Activated CD8-positive, alpha-beta T cell treated with anti-CD3 and anti-CD28 coated beads for 36 hours (primary cell): ENCODE results near the gene RAI2. TPM values are rescaled to one million over a fixed set of nuclear protein-coding genes. Genes with fewer than 3 reads are reported as not detected.
A peak's percentile ranks its signal among the peaks of the same experiment; 100 is the strongest.

ENCODE experiments used
- ATAC-seq: fragments of 200-7000 bp; cut with Tn5 transposase; one replicate; pipeline ENCODE4 v1.10.0; 2021; ENCODE audit warnings: mild to moderate bottlenecking, moderate library complexity
- CTCF ChIA-PET: fragments of 350-600 bp; sonication (Branson Sonifier 250); formaldehyde crosslinking; loops from one replicate; lab custom pipeline; 2021; ENCODE audit warnings: antibody characterized with exemption; lab: Charles Lee
- POLR2A ChIA-PET: fragments of 350-600 bp; sonication (Branson Sonifier 250); formaldehyde crosslinking; loops from one replicate; lab custom pipeline; 2021; ENCODE audit warnings: antibody characterized with exemption; lab: Charles Lee
- DNase-seq: peaks from one replicate; pipeline ENCODE4 v3.0.0-alpha.2; 2020
- H3K27ac Mint-ChIP-seq: one replicate; pipeline ENCODE4 v1.8.0; 2021; ENCODE audit warnings: mild to moderate bottlenecking, mixed read lengths
- H3K27me3 Mint-ChIP-seq: one replicate; pipeline ENCODE4 v1.8.0; 2021; ENCODE audit warnings: mixed read lengths
- H3K36me3 Mint-ChIP-seq: one replicate; pipeline ENCODE4 v1.8.0; 2021; ENCODE audit warnings: low read depth, mixed read lengths
- H3K4me1 Mint-ChIP-seq: one replicate; pipeline ENCODE4 v1.8.0; 2021; ENCODE audit warnings: low read depth, mixed read lengths
- H3K4me3 Mint-ChIP-seq: one replicate; pipeline ENCODE4 v1.8.0; 2021; ENCODE audit warnings: mild to moderate bottlenecking, moderate library complexity, mixed read lengths
- H3K9me3 Mint-ChIP-seq: one replicate; pipeline ENCODE4 v1.8.0; 2021; ENCODE audit warnings: mixed read lengths
- intact Hi-C: fragments of 100-400 bp; cut with micrococcal nuclease; formaldehyde crosslinking; loops from one replicate; pipeline ENCODE4 v1.10.0; 2022
- total RNA-seq, 2 experiments: library from RNA; stranded (reverse); gene quantifications; one replicate each; pipeline ENCODE4 v1.2.3, GENCODE V29; 2021
- TF ChIP-seq, protein P1 (sequence below): fragments of 200-600 bp; IDR thresholded peaks from one replicate; pipeline ENCODE4 v1.8.0; 2022; ENCODE audit warnings: antibody characterized with exemption, mild to moderate bottlenecking

RAI2 gene
- total RNA-seq, 2 experiments from 2014 or later: 0.20 to 0.41 TPM

DNA sequence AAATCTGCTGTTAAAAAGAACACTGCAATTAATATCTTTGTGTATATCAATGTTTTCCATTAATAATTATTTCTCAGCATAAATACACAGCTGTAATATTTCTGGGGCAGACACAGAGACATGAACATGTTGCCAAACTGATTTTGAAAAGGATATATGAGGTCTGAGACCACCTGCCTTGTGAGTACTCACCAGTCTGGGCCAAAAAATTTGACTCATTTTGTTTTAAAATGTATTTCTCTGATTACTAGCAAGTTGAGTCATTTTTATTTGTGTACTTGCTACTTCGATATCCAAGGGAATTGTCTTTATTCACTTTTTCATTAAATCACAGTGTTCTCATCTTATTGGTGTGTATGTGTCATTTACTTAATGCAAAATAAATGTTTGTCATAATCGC, 8.5 kb upstream of the RAI2 start:
- intact Hi-C loops: no loop called here
- Mint-ChIP-seq H3K27me3 (peaks cover 1% of the 10 kb centered on the region), H3K4me1 (no peaks in the 10 kb centered on the region), H3K9me3 (no peaks in the 10 kb centered on the region), H3K27ac (no peak overlapping the region), H3K36me3 (no peaks in the 10 kb centered on the region), H3K4me3 (no peak overlapping the region)
- no peak for ATAC-seq
- DNase-seq: no peak
- TF ChIP-seq, protein P1, sequence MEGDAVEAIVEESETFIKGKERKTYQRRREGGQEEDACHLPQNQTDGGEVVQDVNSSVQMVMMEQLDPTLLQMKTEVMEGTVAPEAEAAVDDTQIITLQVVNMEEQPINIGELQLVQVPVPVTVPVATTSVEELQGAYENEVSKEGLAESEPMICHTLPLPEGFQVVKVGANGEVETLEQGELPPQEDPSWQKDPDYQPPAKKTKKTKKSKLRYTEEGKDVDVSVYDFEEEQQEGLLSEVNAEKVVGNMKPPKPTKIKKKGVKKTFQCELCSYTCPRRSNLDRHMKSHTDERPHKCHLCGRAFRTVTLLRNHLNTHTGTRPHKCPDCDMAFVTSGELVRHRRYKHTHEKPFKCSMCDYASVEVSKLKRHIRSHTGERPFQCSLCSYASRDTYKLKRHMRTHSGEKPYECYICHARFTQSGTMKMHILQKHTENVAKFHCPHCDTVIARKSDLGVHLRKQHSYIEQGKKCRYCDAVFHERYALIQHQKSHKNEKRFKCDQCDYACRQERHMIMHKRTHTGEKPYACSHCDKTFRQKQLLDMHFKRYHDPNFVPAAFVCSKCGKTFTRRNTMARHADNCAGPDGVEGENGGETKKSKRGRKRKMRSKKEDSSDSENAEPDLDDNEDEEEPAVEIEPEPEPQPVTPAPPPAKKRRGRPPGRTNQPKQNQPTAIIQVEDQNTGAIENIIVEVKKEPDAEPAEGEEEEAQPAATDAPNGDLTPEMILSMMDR: no peak
- ChIA-PET CTCF (no interaction called here), POLR2A (no interaction called here)

DNA sequence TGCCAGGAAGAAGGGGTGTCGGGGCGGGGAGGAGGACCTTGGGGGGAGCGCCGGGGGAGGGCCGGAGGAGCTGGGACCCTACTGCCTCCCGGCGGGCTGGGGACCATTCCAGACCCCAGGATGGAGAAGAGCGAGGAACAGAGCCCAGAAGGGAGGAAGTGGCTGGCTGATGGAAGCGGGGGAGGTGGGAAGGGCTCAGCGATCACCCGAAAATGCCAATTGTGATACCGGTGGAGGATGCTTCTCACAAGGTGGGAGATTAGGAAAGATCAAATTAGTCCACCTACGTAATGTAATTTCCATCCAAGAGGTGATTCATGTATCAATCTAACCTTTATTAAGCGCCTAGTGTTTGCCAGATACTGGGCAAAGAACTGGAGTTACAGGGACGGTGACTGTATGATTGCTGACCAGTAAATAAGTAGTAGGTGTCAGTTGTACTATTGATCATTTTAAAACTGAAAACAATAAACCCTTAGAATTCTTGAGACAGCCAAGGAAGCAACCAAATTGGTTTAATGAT, 452 bp upstream of the RAI2 start:
- CTCF ChIA-PET: no interaction called here

DNA sequence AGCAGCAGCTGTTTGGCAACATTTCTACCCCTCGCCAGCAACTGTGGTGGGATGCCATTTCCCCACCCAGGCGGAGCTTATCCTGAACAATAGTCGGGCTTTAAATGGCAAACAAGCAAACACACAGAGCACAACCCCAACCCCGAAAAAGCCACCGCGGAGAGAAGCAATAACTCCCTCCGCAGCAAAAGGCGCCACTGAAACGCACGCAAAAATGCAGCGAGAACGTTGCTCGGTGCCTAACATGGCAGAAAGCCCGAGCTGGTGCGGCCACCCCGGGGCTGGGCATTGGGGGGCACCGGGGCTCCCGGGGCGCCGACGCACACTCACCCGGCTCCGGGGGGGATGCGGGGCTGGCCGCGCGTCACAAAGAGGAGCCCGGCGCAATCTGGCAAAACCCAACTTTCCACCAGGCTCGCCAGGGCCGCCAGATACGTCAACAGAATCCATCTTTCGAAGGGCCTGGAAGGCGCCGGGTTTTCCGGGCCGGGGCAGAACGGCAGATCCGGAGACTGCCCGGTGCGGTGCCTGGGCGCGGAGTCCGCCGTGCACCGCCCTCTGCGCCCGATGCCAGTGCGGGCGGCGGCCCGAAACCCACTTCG, 818 bp downstream of the RAI2 start:
- peaks cover 8% of the 10 kb centered on the region for H3K4me1 Mint-ChIP-seq
- H3K27me3 Mint-ChIP-seq: peaks cover 31% of the 10 kb centered on the region
- TF ChIP-seq, protein P1: no peak
- H3K36me3 Mint-ChIP-seq: no peaks in the 10 kb centered on the region
- peak overlapping the region; percentile 58 for H3K4me3 Mint-ChIP-seq
- ChIA-PET POLR2A (no interaction called here), CTCF (no interaction called here)
- no peak overlapping the region for H3K27ac Mint-ChIP-seq
- no peaks in the 10 kb centered on the region for H3K9me3 Mint-ChIP-seq
- ATAC-seq: peak; percentile 17
- peak; percentile 8 for DNase-seq
- intact Hi-C loops: no loop called here

More for the DNA sequence above, 452 bp upstream of the RAI2 start:
- Mint-ChIP-seq H3K4me3 (peak overlapping the region; percentile 53), H3K9me3 (no peaks in the 10 kb centered on the region), H3K27ac (no peak overlapping the region), H3K36me3 (no peaks in the 10 kb centered on the region), H3K4me1 (peaks cover 8% of the 10 kb centered on the region), H3K27me3 (peaks cover 31% of the 10 kb centered on the region)
- ATAC-seq: no peak
- POLR2A ChIA-PET: no interaction called here
- intact Hi-C loops: no loop called here
- TF ChIP-seq, protein P1: no peak
- DNase-seq: no peak

DNA sequence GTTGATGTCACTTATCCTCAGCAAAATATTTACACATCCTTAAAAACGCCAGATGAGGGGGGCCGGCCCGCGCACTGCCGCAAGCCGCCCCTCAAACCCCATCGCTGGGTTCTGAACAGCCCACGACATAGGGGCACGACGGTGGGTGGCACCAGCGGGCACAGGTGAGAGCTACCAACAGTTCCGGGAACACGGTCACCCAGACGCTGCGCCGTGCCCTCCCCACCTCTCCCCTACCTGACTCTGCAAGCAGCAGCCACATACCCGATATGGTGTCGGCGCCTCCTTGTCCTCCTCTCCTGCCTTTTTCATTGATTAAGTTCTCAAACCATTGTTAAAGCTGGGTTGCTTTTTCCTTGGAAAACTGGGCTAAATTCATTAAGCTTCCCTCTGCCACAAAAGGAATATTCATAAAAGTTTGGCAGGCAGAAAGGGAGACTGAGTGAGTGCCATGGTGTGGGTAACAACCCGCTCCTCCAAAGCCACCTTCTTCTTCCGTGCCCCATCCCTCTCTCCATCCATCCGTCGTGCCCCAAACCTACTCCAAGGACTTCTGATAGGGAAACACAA, 1.4 kb downstream of the RAI2 start:
- ATAC-seq (no peak), DNase-seq (peak; percentile 29)
- no peak overlapping the region for H3K27ac Mint-ChIP-seq
- CTCF ChIA-PET: no interaction called here
- TF ChIP-seq, protein P1: no peak
- no peaks in the 10 kb centered on the region for H3K9me3 Mint-ChIP-seq
- peak overlapping the region; percentile 58 for H3K4me3 Mint-ChIP-seq
- peaks cover 8% of the 10 kb centered on the region for H3K4me1 Mint-ChIP-seq
- no peaks in the 10 kb centered on the region for H3K36me3 Mint-ChIP-seq
- POLR2A ChIA-PET: no interaction called here
- peaks cover 31% of the 10 kb centered on the region for H3K27me3 Mint-ChIP-seq
- intact Hi-C loops: no loop called here

DNA sequence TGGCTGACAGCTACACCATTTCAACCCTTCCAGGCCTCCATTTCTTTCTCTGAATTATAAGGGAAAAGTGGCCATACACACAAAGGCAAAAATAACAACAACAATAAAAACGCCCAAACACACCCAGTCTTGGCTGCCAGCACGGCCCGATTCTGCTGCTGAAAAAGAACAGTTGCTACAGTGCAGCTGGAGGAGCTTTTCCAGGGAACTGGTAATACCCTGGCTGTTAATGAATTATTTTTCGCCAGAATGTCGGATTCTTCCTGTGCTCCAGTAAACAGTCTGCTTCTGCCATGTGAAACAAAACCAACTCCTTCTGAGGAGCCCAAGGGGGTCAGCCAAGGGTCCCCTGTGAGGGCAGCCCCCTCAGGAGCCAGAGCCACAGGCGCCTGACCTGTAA, 6.6 kb downstream of the RAI2 start:
- DNase-seq (no peak), ATAC-seq (no peak)
- H3K27ac Mint-ChIP-seq: no peak overlapping the region
- TF ChIP-seq, protein P1: no peak
- no peak overlapping the region for H3K4me3 Mint-ChIP-seq
- ChIA-PET POLR2A (no interaction called here), CTCF (no interaction called here)
- intact Hi-C loops: no loop called here
- peaks cover 4% of the 10 kb centered on the region for H3K4me1 Mint-ChIP-seq
- peaks cover 19% of the 10 kb centered on the region for H3K27me3 Mint-ChIP-seq
- no peaks in the 10 kb centered on the region for H3K36me3 Mint-ChIP-seq
- no peaks in the 10 kb centered on the region for H3K9me3 Mint-ChIP-seq
